Thoracic aorta (tissue), 2 donors: Measurements from ENCODE around the gene PKP4. TPM values are rescaled to one million over a fixed set of nuclear protein-coding genes. Genes with fewer than 3 reads are reported as not detected.

Experiments
- ATAC-seq: fragments of 150-250 bp; one replicate; pipeline ENCODE4 v1.8.0; 2017; ENCODE audit warnings: low read depth; ENCODE audit not compliant: insufficient number of reproducible peaks, low FRiP score
- DNase-seq: peaks from one replicate; pipeline ENCODE4 v3.0.0-alpha.2; 2020; ENCODE audit warnings: low spot score
- H3K27ac ChIP-seq, 2 donors: fragments of 200-600 bp; sonication (generic); 1 replicate in 1 of 2; 2 replicates in 1 of 2; pipeline ENCODE4 v1.5.1; 2016; ENCODE audit warnings: mild to moderate bottlenecking in 2 of 2, moderate library complexity in 2 of 2
- H3K27me3 ChIP-seq: fragments of 200-600 bp; sonication (generic); replicated peaks from 2 replicates; pipeline ENCODE4 v1.6.0; 2016; ENCODE audit warnings: mild to moderate bottlenecking; ENCODE audit not compliant: insufficient read depth
- H3K36me3 ChIP-seq: fragments of 200-600 bp; sonication (generic); one replicate; pipeline ENCODE4 v1.5.1; 2016
- H3K4me1 ChIP-seq, 2 donors: fragments of 200-600 bp; sonication (generic); 1 replicate in 1 of 2; 2 replicates in 1 of 2; pipeline versions ENCODE4 v1.5.1 to v1.6.0; 2016; ENCODE audit warnings: low read depth in 2 of 2, mild to moderate bottlenecking in 1 of 2; ENCODE audit not compliant: control insufficient read depth in 1 of 2
- H3K4me3 ChIP-seq: fragments of 200-600 bp; sonication (generic); 2 replicates; pipeline ENCODE4 v1.5.1; 2016; ENCODE audit warnings: mild to moderate bottlenecking
- H3K9me3 ChIP-seq: fragments of 200-600 bp; sonication (generic); 2 replicates; pipeline ENCODE4 v1.5.1; 2016
- CTCF ChIP-seq: fragments of 200-600 bp; sonication (generic); IDR thresholded peaks from one replicate; pipeline ENCODE4 v1.5.1; 2019; ENCODE audit warnings: antibody characterized with exemption
- total RNA-seq, 2 donors: library from RNA; depleted of rRNA; stranded (reverse); fragments of >200 nt; gene quantifications; one replicate each; pipeline versions ENCODE4 v1.1.0 to v1.2.3, GENCODE V29; 2016

The PKP4 gene
- total RNA-seq, 2 donors from 2014 or later: 28.0 to 49.1 TPM

- DNase-seq (no peak), ATAC-seq (no peak)
- H3K4me1 ChIP-seq: no peaks in the 10 kb centered on the region
- no peak overlapping the region for H3K27ac ChIP-seq
- TF ChIP-seq CTCF: no peak
- H3K27me3 ChIP-seq: no peaks in the 10 kb centered on the region
- H3K9me3 ChIP-seq: no peaks in the 10 kb centered on the region
- no peak overlapping the region for H3K4me3 ChIP-seq
- H3K36me3 ChIP-seq: no peaks in the 10 kb centered on the region
These were observed 13.1 kb upstream of the PKP4 start for GRCh38 chr2:158443606-158444005.

- peak overlapping the region; percentile 93 for H3K4me3 ChIP-seq
- TF ChIP-seq CTCF: no peak
- no peaks in the 10 kb centered on the region for H3K27me3 ChIP-seq
- H3K27ac ChIP-seq: peak overlapping the region; percentile 82 to 84
- no peaks in the 10 kb centered on the region for H3K9me3 ChIP-seq
- H3K4me1 ChIP-seq: peaks cover 0 to 20% of the 10 kb centered on the region in 2 donors
- ATAC-seq (peak; percentile 5), DNase-seq (no peak)
- no peaks in the 10 kb centered on the region for H3K36me3 ChIP-seq
These were observed 507 bp downstream of the PKP4 start for GRCh38 chr2:158457092-158457825.

- TF ChIP-seq CTCF: peak; percentile 54
- no peaks in the 10 kb centered on the region for H3K27me3 ChIP-seq
- peak overlapping the region; percentile 93 for H3K4me3 ChIP-seq
- peak overlapping the region; percentile 82 to 84 for H3K27ac ChIP-seq
- DNase-seq (peak; percentile 13), ATAC-seq (peak; percentile 35)
- no peaks in the 10 kb centered on the region for H3K36me3 ChIP-seq
- H3K4me1 ChIP-seq: peaks cover 0 to 20% of the 10 kb centered on the region in 2 donors
- H3K9me3 ChIP-seq: no peaks in the 10 kb centered on the region
These were observed 1.3 kb downstream of the PKP4 start for GRCh38 chr2:158457826-158458616.

GRCh38 chr2:158458617-158458920, 1.8 kb downstream of the PKP4 start:
- ATAC-seq (no peak), DNase-seq (no peak)
- no peaks in the 10 kb centered on the region for H3K36me3 ChIP-seq
- H3K4me3 ChIP-seq: peak overlapping the region; percentile 93
- TF ChIP-seq CTCF: no peak
- no peaks in the 10 kb centered on the region for H3K27me3 ChIP-seq
- no peaks in the 10 kb centered on the region for H3K9me3 ChIP-seq
- H3K4me1 ChIP-seq: peaks cover 0 to 20% of the 10 kb centered on the region in 2 donors
- H3K27ac ChIP-seq: peak overlapping the region in 1 of 2 donors; percentile 82

- no peak for DNase-seq
- Histone ChIP-seq H3K9me3 (no peaks in the 10 kb centered on the region), H3K4me1 (peaks cover 0 to 20% of the 10 kb centered on the region in 2 donors), H3K4me3 (peak overlapping the region; percentile 93), H3K36me3 (no peaks in the 10 kb centered on the region), H3K27ac (no peak overlapping the region), H3K27me3 (no peaks in the 10 kb centered on the region)
- TF ChIP-seq CTCF: no peak
- no peak for ATAC-seq
These were observed 2.6 kb downstream of the PKP4 start for GRCh38 chr2:158459161-158460003.
